ENCODE results near the gene HAS3.

DNA sequence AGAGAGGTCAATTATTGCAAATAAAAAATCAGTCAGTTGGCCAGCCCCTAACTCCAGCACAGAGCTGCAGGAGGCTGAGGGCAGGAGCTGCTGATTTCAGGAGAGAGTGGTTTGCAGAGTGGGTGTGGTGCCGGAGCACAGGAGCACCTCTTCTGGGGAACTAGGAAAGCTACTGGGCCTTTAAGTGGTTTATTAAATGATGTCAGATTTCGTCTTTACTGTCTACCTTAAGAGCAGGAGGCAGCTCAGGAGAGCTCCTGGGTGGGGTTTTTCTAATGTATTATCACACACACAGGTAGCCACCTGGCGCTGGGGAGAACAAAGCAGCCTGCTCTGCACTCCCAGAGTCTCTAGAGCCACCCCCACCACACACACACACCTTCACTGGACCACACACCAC lies 11.5 kb upstream of the HAS3 start:
- TF ChIP-seq EZH2 (IDR thresholded peaks at IDR 0.05; ENCODE audit: low read depth) = no peak
- TF ChIP-seq, protein P1, sequence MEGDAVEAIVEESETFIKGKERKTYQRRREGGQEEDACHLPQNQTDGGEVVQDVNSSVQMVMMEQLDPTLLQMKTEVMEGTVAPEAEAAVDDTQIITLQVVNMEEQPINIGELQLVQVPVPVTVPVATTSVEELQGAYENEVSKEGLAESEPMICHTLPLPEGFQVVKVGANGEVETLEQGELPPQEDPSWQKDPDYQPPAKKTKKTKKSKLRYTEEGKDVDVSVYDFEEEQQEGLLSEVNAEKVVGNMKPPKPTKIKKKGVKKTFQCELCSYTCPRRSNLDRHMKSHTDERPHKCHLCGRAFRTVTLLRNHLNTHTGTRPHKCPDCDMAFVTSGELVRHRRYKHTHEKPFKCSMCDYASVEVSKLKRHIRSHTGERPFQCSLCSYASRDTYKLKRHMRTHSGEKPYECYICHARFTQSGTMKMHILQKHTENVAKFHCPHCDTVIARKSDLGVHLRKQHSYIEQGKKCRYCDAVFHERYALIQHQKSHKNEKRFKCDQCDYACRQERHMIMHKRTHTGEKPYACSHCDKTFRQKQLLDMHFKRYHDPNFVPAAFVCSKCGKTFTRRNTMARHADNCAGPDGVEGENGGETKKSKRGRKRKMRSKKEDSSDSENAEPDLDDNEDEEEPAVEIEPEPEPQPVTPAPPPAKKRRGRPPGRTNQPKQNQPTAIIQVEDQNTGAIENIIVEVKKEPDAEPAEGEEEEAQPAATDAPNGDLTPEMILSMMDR (conservative IDR thresholded peaks at IDR 0.05) = no peak
